ENCODE measurements around the gene PHF20.

Gene PHF20

GRCh38 chr20:35729836-35730582 lies 41.8 kb upstream of the PHF20 start:
- peaks cover 32% of the 10 kb centered on the region for H3K36me3 ChIP-seq (ENCODE audit: control insufficient read depth, insufficient read depth, low read length)
- no peak for TF ChIP-seq CTCF (IDR thresholded peaks at IDR 0.05; ENCODE audit: insufficient read depth, low read length, poor library complexity, severe bottlenecking)
- no peak for DNase-seq (ENCODE audit: extremely low read depth, insufficient read length)
- no peak overlapping the region for H3K4me3 ChIP-seq (replicated peaks; ENCODE audit: low read depth, low read length)
- H3K27me3 ChIP-seq (replicated peaks; ENCODE audit: control insufficient read depth, insufficient read depth, low read length): no peaks in the 10 kb centered on the region

GRCh38 chr20:35730583-35731468 lies 41.0 kb upstream of the PHF20 start:
- Histone ChIP-seq H3K36me3 (ENCODE audit: control insufficient read depth, insufficient read depth, low read length) (peaks cover 27% of the 10 kb centered on the region), H3K4me3 (replicated peaks; ENCODE audit: low read depth, low read length) (no peak overlapping the region), H3K27me3 (replicated peaks; ENCODE audit: control insufficient read depth, insufficient read depth, low read length) (no peaks in the 10 kb centered on the region)
- no peak for TF ChIP-seq CTCF (IDR thresholded peaks at IDR 0.05; ENCODE audit: insufficient read depth, low read length, poor library complexity, severe bottlenecking)
- DNase-seq (ENCODE audit: extremely low read depth, insufficient read length): no peak

GRCh38 chr20:35731469-35731788 lies 40.4 kb upstream of the PHF20 start:
- Histone ChIP-seq H3K36me3 (ENCODE audit: control insufficient read depth, insufficient read depth, low read length) (peaks cover 26% of the 10 kb centered on the region), H3K4me3 (replicated peaks; ENCODE audit: low read depth, low read length) (no peak overlapping the region), H3K27me3 (replicated peaks; ENCODE audit: control insufficient read depth, insufficient read depth, low read length) (no peaks in the 10 kb centered on the region)
- DNase-seq (ENCODE audit: extremely low read depth, insufficient read length): no peak
- no peak for TF ChIP-seq CTCF (IDR thresholded peaks at IDR 0.05; ENCODE audit: insufficient read depth, low read length, poor library complexity, severe bottlenecking)

GRCh38 chr20:35731862-35732643 lies 39.8 kb upstream of the PHF20 start:
- TF ChIP-seq CTCF (IDR thresholded peaks at IDR 0.05; ENCODE audit: insufficient read depth, low read length, poor library complexity, severe bottlenecking): no peak
- Histone ChIP-seq H3K36me3 (ENCODE audit: control insufficient read depth, insufficient read depth, low read length) (peaks cover 21% of the 10 kb centered on the region), H3K27me3 (replicated peaks; ENCODE audit: control insufficient read depth, insufficient read depth, low read length) (no peaks in the 10 kb centered on the region), H3K4me3 (replicated peaks; ENCODE audit: low read depth, low read length) (no peak overlapping the region)
- no peak for DNase-seq (ENCODE audit: extremely low read depth, insufficient read length)

GRCh38 chr20:35732644-35732982 lies 39.2 kb upstream of the PHF20 start:
- Histone ChIP-seq H3K27me3 (replicated peaks; ENCODE audit: control insufficient read depth, insufficient read depth, low read length) (no peaks in the 10 kb centered on the region), H3K36me3 (ENCODE audit: control insufficient read depth, insufficient read depth, low read length) (peaks cover 18% of the 10 kb centered on the region), H3K4me3 (replicated peaks; ENCODE audit: low read depth, low read length) (no peak overlapping the region)
- TF ChIP-seq CTCF (IDR thresholded peaks at IDR 0.05; ENCODE audit: insufficient read depth, low read length, poor library complexity, severe bottlenecking): no peak
- no peak for DNase-seq (ENCODE audit: extremely low read depth, insufficient read length)
